PFSK-1 (cell line): ENCODE data around the gene PTPRH.

Experiments
- POLR2AphosphoS5 ChIP-seq: IDR thresholded peaks from 2 replicates; pipeline ENCODE4 v1.6.1; 2012; ENCODE audit warnings: low read depth, mild to moderate bottlenecking, control low read depth, low read length, moderate library complexity
- TAF1 ChIP-seq: IDR thresholded peaks from 2 replicates; pipeline ENCODE4 v1.6.1; 2012; ENCODE audit warnings: low read length, control low read depth, borderline replicate concordance; ENCODE audit not compliant: insufficient read depth
- TF ChIP-seq, protein P1 (sequence below), 2 experiments: IDR thresholded peaks; 2 replicates each; pipeline versions ENCODE4 v1.6.1 to v1.8.0; 2011 to 2012; ENCODE audit warnings: low read depth in 2 of 2, low read length in 2 of 2, control low read depth in 1 of 2, inconsistent platforms in 1 of 2, mild to moderate bottlenecking in 1 of 2, moderate library complexity in 1 of 2; ENCODE audit not compliant: insufficient read depth in 1 of 2

DNA sequence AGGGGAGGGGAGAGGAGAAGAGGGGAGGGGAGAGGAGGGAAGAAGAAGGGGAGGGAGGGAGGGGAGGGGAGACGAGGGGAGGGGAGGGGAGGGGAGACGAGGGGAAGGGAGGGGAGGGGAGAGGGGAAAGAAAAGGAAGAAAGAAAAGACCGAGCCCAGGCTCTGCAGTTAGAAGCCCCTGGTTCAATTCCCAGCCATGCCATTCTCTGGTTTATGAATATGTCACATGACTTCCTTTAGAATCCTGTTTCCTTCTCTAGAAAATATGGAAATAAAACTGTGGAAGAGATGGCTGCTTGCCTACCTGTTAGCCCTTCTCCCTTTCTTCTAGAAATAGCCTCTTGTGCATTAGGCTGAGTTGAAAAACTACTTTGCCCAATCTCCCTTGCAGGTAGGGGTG, 74.6 kb downstream of the PTPRH start:
- TF ChIP-seq POLR2AphosphoS5 (no peak), TAF1 (no peak)
- TF ChIP-seq, protein P1, sequence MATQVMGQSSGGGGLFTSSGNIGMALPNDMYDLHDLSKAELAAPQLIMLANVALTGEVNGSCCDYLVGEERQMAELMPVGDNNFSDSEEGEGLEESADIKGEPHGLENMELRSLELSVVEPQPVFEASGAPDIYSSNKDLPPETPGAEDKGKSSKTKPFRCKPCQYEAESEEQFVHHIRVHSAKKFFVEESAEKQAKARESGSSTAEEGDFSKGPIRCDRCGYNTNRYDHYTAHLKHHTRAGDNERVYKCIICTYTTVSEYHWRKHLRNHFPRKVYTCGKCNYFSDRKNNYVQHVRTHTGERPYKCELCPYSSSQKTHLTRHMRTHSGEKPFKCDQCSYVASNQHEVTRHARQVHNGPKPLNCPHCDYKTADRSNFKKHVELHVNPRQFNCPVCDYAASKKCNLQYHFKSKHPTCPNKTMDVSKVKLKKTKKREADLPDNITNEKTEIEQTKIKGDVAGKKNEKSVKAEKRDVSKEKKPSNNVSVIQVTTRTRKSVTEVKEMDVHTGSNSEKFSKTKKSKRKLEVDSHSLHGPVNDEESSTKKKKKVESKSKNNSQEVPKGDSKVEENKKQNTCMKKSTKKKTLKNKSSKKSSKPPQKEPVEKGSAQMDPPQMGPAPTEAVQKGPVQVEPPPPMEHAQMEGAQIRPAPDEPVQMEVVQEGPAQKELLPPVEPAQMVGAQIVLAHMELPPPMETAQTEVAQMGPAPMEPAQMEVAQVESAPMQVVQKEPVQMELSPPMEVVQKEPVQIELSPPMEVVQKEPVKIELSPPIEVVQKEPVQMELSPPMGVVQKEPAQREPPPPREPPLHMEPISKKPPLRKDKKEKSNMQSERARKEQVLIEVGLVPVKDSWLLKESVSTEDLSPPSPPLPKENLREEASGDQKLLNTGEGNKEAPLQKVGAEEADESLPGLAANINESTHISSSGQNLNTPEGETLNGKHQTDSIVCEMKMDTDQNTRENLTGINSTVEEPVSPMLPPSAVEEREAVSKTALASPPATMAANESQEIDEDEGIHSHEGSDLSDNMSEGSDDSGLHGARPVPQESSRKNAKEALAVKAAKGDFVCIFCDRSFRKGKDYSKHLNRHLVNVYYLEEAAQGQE (IDR thresholded peaks at IDR 0.05; ENCODE audit: insufficient read depth in 1 of 2, low read depth in 2 of 2, low read length in 2 of 2), result no peak
